GM23338 (cell line): ENCODE measurements around the gene SPP1. TPM values are rescaled to one million over a fixed set of nuclear protein-coding genes. Genes with fewer than 3 reads are reported as not detected.
"Not testable (repeated sequence)": the region's sequence is repeated elsewhere in the genome, so short reads cannot be mapped to it uniquely, and the experiment has no call there.

Source experiments
- ATAC-seq: fragments of 200-7000 bp; cut with Tn5 transposase; 3 replicates; pipeline ENCODE4 v1.9.1; 2020
- DNase-seq: peaks from one replicate; pipeline ENCODE4 v3.0.0-alpha.2; 2015; ENCODE audit warnings: low spot score
- H2AFZ ChIP-seq: fragments of 200-600 bp; sonication (generic); 2 replicates; pipeline ENCODE4 v1.8.0; 2016; ENCODE audit warnings: antibody characterized with exemption, mild to moderate bottlenecking, moderate library complexity
- H3F3A ChIP-seq: fragments of 200-600 bp; sonication (generic); replicated peaks from 2 replicates; pipeline ENCODE4 v1.8.0; 2017; ENCODE audit warnings: antibody characterized with exemption, mixed run types, low read depth
- H3K27ac ChIP-seq: fragments of 200-600 bp; sonication (generic); 2 replicates; pipeline ENCODE4 v1.6.1; 2016; ENCODE audit warnings: low read depth
- H3K27me3 ChIP-seq: fragments of 200-600 bp; sonication (generic); 2 replicates; pipeline ENCODE4 v1.8.0; 2016; ENCODE audit warnings: mild to moderate bottlenecking, mixed run types, moderate library complexity; ENCODE audit not compliant: insufficient read depth
- H3K36me3 ChIP-seq: fragments of 200-600 bp; sonication (generic); 2 replicates; pipeline ENCODE4 v1.8.0; 2016; ENCODE audit warnings: mild to moderate bottlenecking; ENCODE audit not compliant: insufficient read depth
- H3K4me1 ChIP-seq: fragments of 200-600 bp; sonication (generic); 2 replicates; pipeline ENCODE4 v1.8.0; 2016; ENCODE audit warnings: mild to moderate bottlenecking, moderate library complexity; ENCODE audit not compliant: insufficient read depth
- H3K4me2 ChIP-seq: fragments of 200-600 bp; sonication (generic); 2 replicates; pipeline ENCODE4 v1.7.1; 2017; ENCODE audit warnings: mixed run types
- H3K4me3 ChIP-seq: fragments of 200-600 bp; sonication (generic); 2 replicates; pipeline ENCODE4 v1.6.1; 2016; ENCODE audit warnings: mixed run types
- H3K79me2 ChIP-seq: fragments of 200-600 bp; sonication (generic); replicated peaks from 2 replicates; pipeline ENCODE4 v1.8.0; 2017; ENCODE audit warnings: mild to moderate bottlenecking; ENCODE audit not compliant: insufficient read depth
- H3K9me2 ChIP-seq: fragments of 200-600 bp; sonication (generic); 2 replicates; pipeline ENCODE4 v1.8.0; 2017; ENCODE audit not compliant: insufficient read depth
- H4K20me1 ChIP-seq: fragments of 200-600 bp; sonication (generic); replicated peaks from 2 replicates; pipeline ENCODE4 v1.8.0; 2017; ENCODE audit warnings: mild to moderate bottlenecking; ENCODE audit not compliant: insufficient read depth
- H3K27ac Mint-ChIP-seq: 2 replicates; pipeline ENCODE4 v1.8.0; 2020; ENCODE audit warnings: inconsistent platforms, mild to moderate bottlenecking, moderate library complexity, mixed read lengths
- H3K27me3 Mint-ChIP-seq: 3 replicates; pipeline ENCODE4 v1.8.0; 2022; ENCODE audit warnings: low read depth, mild to moderate bottlenecking, moderate library complexity, mixed read lengths, inconsistent platforms; ENCODE audit not compliant: insufficient read depth, poor library complexity
- H3K36me3 Mint-ChIP-seq: 3 replicates; pipeline ENCODE4 v1.8.0; 2021; ENCODE audit warnings: low read depth, mild to moderate bottlenecking, inconsistent platforms, moderate library complexity, mixed read lengths
- H3K4me1 Mint-ChIP-seq: 3 replicates; pipeline ENCODE4 v1.8.0; 2020; ENCODE audit warnings: mild to moderate bottlenecking, inconsistent platforms, mixed read lengths
- H3K4me3 Mint-ChIP-seq: 3 replicates; pipeline ENCODE4 v1.8.0; 2021; ENCODE audit warnings: moderate library complexity, mild to moderate bottlenecking, inconsistent platforms, mixed read lengths
- H3K9me3 Mint-ChIP-seq: 3 replicates; pipeline ENCODE4 v1.8.0; 2020; ENCODE audit warnings: moderate library complexity, mild to moderate bottlenecking, inconsistent platforms, mixed read lengths
- CREB1 ChIP-seq: fragments of 250-450 bp; sonication (Bioruptor Pico); IDR thresholded peaks from 2 replicates; pipeline ENCODE4 v1.5.0; 2020; ENCODE audit warnings: low read depth, mild to moderate bottlenecking, moderate library complexity
- EZH2phosphoT487 ChIP-seq: fragments of 200-600 bp; sonication (generic); IDR thresholded peaks from one replicate; pipeline ENCODE4 v1.8.1; 2018; ENCODE audit warnings: antibody characterized with exemption; ENCODE audit not compliant: unreplicated experiment
- NANOG ChIP-seq: IDR thresholded peaks from 2 replicates; pipeline ENCODE4 v1.6.1; 2016; ENCODE audit warnings: antibody characterized with exemption, borderline replicate concordance
- POLR2AphosphoS5 ChIP-seq: IDR thresholded peaks from 2 replicates; pipeline ENCODE4 v1.6.1; 2016; ENCODE audit warnings: antibody characterized with exemption, low read depth
- STAT1 ChIP-seq: IDR thresholded peaks from one replicate; pipeline ENCODE4 v1.6.1; 2016; ENCODE audit warnings: antibody characterized with exemption; ENCODE audit not compliant: unreplicated experiment
- ZNF114 ChIP-seq: fragments of 250-450 bp; sonication (Bioruptor Pico); IDR thresholded peaks from 2 replicates; pipeline ENCODE4 v1.5.0; 2020; ENCODE audit warnings: mild to moderate bottlenecking, moderate library complexity
- ZNF331 ChIP-seq: fragments of 250-450 bp; sonication (Bioruptor Pico); IDR thresholded peaks from 2 replicates; pipeline ENCODE4 v1.5.0; 2020; ENCODE audit warnings: low read depth, mild to moderate bottlenecking, moderate library complexity
- polyA plus RNA-seq: library from polyadenylated mRNA; unstranded; fragments of >200 nt; fragmentation: Nextera tagmentation; extraction: Ambion mirVana; gene quantifications from 2 replicates; pipeline ENCODE4 v1.2.1, GENCODE V29; 2016
- total RNA-seq: library from RNA; depleted of rRNA; stranded (reverse); fragments of >200 nt; shearing (Covaris generic); gene quantifications from 2 replicates; pipeline ENCODE4 v1.2.3, GENCODE V29; 2014
- TF ChIP-seq, protein P1 (sequence below), 2 experiments: fragments of 200-600 bp in 1 of 2; sonication (generic) in 1 of 2; conservative IDR thresholded peaks; 2 replicates each; pipeline versions ENCODE4 v1.5.1 to v1.6.1; 2016 to 2017; ENCODE audit warnings: antibody characterized with exemption in 2 of 2, low read depth in 2 of 2, mild to moderate bottlenecking in 2 of 2, moderate library complexity in 1 of 2
- TF ChIP-seq, protein P2 (sequence below): fragments of 250-450 bp; sonication (Bioruptor Pico); IDR thresholded peaks from 2 replicates; pipeline ENCODE4 v1.5.0; 2020; ENCODE audit warnings: mild to moderate bottlenecking, moderate library complexity
- TF ChIP-seq, protein P3 (sequence below): IDR thresholded peaks from 2 replicates; pipeline ENCODE4 v1.6.1; 2016; ENCODE audit warnings: antibody characterized with exemption

Gene SPP1
- total and polyA plus RNA-seq, 2 experiments from 2014 or later, result 41.3 to 51.3 TPM

DNA sequence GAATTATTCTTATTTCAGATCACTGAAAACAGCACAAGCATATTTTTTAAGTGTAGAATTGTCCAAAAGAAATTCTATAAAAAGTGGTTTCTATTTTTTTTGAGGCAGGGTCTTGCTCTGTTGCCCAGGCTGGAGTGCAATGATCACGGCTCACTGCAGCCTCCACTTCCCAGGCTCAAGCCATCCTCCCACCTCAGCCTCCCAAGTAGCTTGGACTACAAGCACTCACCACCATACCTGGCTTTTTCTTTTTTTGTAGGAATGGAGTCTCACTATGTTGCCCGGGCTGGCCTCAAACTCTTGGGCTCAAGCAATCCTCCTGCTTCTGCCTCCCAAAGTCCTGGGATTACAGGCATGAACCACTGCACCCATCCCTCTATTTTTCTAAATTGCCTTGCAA lies 34.7 kb upstream of the SPP1 start:
- not testable (repeated sequence) for H3K79me2 ChIP-seq, H3K9me2 ChIP-seq, H3K9me3 Mint-ChIP-seq, H3K4me3 ChIP-seq, H3K27ac Mint-ChIP-seq, H3K4me3 Mint-ChIP-seq, H3K36me3 ChIP-seq, H3F3A ChIP-seq, H3K27ac ChIP-seq, H3K4me2 ChIP-seq, H3K27me3 ChIP-seq, ATAC-seq, H4K20me1 ChIP-seq, DNase-seq, H2AFZ ChIP-seq
- Mint-ChIP-seq H3K27me3 (peaks cover 12% of the 10 kb centered on the region), H3K36me3 (peaks cover 29% of the 10 kb centered on the region), H3K4me1 (peaks cover 22% of the 10 kb centered on the region)
- peaks cover 19% of the 10 kb centered on the region for H3K4me1 ChIP-seq

DNA sequence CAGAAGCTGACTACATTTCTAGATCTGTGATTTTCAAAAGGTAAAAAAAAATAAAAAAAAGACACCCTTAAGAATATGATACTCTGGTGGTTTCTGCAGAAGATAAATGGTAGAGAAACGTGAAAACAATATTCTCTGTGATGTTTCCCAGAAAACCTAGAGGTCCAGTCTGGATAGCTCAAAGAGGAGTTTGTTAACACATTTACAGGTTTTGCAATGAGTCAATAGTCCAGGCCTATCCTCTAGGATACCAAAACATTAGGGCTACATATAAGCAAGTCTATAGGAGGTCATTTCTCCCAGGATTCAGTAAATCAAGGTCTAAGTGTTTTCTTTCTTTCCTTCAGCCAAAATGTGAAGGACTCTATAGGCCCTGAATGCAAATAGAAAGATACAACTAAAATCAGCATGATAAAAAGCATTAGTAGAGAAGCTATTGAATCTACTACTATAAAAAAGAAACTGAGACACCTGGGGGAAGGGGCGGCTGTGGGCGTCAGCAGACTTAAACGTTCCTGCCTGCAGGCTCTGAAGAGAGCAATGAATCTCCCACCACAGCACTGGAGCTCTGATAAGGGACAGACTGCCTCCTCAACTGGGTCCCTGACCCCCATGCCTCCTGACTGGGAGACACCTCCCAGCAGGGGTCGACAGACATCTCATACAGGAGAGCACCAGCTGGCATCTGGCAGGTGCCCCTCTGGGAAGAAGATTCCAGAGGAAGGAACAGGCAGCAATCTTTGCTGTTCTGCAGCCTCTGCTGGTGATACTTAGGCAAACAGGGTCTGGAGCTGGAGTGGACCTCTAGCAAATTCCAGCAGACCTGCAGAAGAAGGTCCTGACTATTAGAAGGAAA lies 33.7 kb upstream of the SPP1 start:
- peaks cover 19% of the 10 kb centered on the region for H3K4me1 Mint-ChIP-seq
- H3K27ac Mint-ChIP-seq, result no peak overlapping the region
- H3K27me3 Mint-ChIP-seq, result peaks cover 10% of the 10 kb centered on the region
- H2AFZ ChIP-seq, result no peak overlapping the region
- ATAC-seq (peak; percentile 50), DNase-seq (no peak)
- H3F3A ChIP-seq, result no peaks in the 10 kb centered on the region
- H4K20me1 ChIP-seq, result no peaks in the 10 kb centered on the region
- no peak overlapping the region for H3K4me3 ChIP-seq
- no peaks in the 10 kb centered on the region for H3K36me3 ChIP-seq
- H3K27ac ChIP-seq, result 0 out of 2 replicates have a peak overlapping the region, but pooled peaks have one; percentile 22
- H3K79me2 ChIP-seq, result no peaks in the 10 kb centered on the region
- H3K4me2 ChIP-seq, result peak overlapping the region; percentile 64
- no peaks in the 10 kb centered on the region; the same call in 1 of the 2 replicates for H3K9me2 ChIP-seq
- H3K9me3 Mint-ChIP-seq, result peaks cover 7% of the 10 kb centered on the region; the same call in 1 of the 3 replicates
- peaks cover 23% of the 10 kb centered on the region; the same call in 2 of the 3 replicates for H3K36me3 Mint-ChIP-seq
- peaks cover 19% of the 10 kb centered on the region for H3K4me1 ChIP-seq
- H3K4me3 Mint-ChIP-seq, result no peak overlapping the region; the same call in 2 of the 3 replicates
- H3K27me3 ChIP-seq, result no peaks in the 10 kb centered on the region
- no peak for TF ChIP-seq POLR2AphosphoS5
- TF ChIP-seq, protein P1, sequence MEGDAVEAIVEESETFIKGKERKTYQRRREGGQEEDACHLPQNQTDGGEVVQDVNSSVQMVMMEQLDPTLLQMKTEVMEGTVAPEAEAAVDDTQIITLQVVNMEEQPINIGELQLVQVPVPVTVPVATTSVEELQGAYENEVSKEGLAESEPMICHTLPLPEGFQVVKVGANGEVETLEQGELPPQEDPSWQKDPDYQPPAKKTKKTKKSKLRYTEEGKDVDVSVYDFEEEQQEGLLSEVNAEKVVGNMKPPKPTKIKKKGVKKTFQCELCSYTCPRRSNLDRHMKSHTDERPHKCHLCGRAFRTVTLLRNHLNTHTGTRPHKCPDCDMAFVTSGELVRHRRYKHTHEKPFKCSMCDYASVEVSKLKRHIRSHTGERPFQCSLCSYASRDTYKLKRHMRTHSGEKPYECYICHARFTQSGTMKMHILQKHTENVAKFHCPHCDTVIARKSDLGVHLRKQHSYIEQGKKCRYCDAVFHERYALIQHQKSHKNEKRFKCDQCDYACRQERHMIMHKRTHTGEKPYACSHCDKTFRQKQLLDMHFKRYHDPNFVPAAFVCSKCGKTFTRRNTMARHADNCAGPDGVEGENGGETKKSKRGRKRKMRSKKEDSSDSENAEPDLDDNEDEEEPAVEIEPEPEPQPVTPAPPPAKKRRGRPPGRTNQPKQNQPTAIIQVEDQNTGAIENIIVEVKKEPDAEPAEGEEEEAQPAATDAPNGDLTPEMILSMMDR (conservative IDR thresholded peaks at IDR 0.05; ENCODE audit: low read depth in 2 of 2), result no peak; a peak in 1 of 4 replicates
- TF ChIP-seq, protein P2, sequence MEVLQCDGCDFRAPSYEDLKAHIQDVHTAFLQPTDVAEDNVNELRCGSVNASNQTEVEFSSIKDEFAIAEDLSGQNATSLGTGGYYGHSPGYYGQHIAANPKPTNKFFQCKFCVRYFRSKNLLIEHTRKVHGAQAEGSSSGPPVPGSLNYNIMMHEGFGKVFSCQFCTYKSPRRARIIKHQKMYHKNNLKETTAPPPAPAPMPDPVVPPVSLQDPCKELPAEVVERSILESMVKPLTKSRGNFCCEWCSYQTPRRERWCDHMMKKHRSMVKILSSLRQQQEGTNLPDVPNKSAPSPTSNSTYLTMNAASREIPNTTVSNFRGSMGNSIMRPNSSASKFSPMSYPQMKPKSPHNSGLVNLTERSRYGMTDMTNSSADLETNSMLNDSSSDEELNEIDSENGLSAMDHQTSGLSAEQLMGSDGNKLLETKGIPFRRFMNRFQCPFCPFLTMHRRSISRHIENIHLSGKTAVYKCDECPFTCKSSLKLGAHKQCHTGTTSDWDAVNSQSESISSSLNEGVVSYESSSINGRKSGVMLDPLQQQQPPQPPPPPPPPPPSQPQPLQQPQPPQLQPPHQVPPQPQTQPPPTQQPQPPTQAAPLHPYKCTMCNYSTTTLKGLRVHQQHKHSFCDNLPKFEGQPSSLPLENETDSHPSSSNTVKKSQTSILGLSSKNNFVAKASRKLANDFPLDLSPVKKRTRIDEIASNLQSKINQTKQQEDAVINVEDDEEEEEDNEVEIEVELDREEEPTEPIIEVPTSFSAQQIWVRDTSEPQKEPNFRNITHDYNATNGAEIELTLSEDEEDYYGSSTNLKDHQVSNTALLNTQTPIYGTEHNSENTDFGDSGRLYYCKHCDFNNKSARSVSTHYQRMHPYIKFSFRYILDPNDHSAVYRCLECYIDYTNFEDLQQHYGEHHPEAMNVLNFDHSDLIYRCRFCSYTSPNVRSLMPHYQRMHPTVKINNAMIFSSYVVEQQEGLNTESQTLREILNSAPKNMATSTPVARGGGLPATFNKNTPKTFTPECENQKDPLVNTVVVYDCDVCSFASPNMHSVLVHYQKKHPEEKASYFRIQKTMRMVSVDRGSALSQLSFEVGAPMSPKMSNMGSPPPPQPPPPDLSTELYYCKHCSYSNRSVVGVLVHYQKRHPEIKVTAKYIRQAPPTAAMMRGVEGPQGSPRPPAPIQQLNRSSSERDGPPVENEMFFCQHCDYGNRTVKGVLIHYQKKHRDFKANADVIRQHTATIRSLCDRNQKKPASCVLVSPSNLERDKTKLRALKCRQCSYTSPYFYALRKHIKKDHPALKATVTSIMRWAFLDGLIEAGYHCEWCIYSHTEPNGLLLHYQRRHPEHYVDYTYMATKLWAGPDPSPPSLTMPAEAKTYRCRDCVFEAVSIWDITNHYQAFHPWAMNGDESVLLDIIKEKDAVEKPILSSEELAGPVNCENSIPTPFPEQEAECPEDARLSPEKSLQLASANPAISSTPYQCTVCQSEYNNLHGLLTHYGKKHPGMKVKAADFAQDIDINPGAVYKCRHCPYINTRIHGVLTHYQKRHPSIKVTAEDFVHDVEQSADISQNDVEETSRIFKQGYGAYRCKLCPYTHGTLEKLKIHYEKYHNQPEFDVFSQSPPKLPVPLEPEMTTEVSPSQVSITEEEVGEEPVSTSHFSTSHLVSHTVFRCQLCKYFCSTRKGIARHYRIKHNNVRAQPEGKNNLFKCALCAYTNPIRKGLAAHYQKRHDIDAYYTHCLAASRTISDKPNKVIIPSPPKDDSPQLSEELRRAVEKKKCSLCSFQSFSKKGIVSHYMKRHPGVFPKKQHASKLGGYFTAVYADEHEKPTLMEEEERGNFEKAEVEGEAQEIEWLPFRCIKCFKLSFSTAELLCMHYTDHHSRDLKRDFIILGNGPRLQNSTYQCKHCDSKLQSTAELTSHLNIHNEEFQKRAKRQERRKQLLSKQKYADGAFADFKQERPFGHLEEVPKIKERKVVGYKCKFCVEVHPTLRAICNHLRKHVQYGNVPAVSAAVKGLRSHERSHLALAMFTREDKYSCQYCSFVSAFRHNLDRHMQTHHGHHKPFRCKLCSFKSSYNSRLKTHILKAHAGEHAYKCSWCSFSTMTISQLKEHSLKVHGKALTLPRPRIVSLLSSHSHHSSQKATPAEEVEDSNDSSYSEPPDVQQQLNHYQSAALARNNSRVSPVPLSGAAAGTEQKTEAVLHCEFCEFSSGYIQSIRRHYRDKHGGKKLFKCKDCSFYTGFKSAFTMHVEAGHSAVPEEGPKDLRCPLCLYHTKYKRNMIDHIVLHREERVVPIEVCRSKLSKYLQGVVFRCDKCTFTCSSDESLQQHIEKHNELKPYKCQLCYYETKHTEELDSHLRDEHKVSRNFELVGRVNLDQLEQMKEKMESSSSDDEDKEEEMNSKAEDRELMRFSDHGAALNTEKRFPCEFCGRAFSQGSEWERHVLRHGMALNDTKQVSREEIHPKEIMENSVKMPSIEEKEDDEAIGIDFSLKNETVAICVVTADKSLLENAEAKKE (CRISPR knock-in tag), result no peak
- TF ChIP-seq, protein P3, sequence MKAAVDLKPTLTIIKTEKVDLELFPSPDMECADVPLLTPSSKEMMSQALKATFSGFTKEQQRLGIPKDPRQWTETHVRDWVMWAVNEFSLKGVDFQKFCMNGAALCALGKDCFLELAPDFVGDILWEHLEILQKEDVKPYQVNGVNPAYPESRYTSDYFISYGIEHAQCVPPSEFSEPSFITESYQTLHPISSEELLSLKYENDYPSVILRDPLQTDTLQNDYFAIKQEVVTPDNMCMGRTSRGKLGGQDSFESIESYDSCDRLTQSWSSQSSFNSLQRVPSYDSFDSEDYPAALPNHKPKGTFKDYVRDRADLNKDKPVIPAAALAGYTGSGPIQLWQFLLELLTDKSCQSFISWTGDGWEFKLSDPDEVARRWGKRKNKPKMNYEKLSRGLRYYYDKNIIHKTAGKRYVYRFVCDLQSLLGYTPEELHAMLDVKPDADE, result no peak
- TF ChIP-seq CREB1, result no peak
- TF ChIP-seq EZH2phosphoT487, result no peak
- no peak for TF ChIP-seq STAT1
- no peak for TF ChIP-seq NANOG
- no peak for TF ChIP-seq ZNF331
- TF ChIP-seq ZNF114 (CRISPR knock-in tag), result no peak
